Breast epithelium (tissue), 4 donors: Measurements from ENCODE around the gene KIF5A. TPM values are rescaled to one million over a fixed set of nuclear protein-coding genes. Genes with fewer than 3 reads are reported as not detected.
A peak's percentile ranks its signal among the peaks of the same experiment; 100 is the strongest.

Experiments
- DNase-seq, 2 donors: peaks; one replicate each; pipeline ENCODE4 v3.0.0-alpha.2; 2019; ENCODE audit warnings: low spot score in 2 of 2
- H3K27ac ChIP-seq, 2 donors: fragments of 200-600 bp; sonication (generic) in 1 of 2; one replicate each; pipeline ENCODE4 v1.5.1; 2016 to 2019; ENCODE audit warnings: mild to moderate bottlenecking in 1 of 2
- H3K27me3 ChIP-seq, 2 donors: fragments of 200-600 bp; sonication (generic) in 1 of 2; one replicate each; pipeline versions ENCODE4 v1.5.1 to v1.6.0; 2017 to 2019; ENCODE audit warnings: control low read depth in 1 of 2, mild to moderate bottlenecking in 1 of 2
- H3K36me3 ChIP-seq: fragments of 200-600 bp; one replicate; pipeline ENCODE4 v1.5.1; 2019
- H3K4me1 ChIP-seq, 2 donors: fragments of 200-600 bp; sonication (generic); one replicate each; pipeline ENCODE4 v1.5.1; 2016 to 2019; ENCODE audit warnings: control low read depth in 1 of 2
- H3K4me3 ChIP-seq, 3 donors: fragments of 200-600 bp; sonication (generic); 1 replicate in 2 of 3; 2 replicates in 1 of 3; pipeline ENCODE4 v1.5.1; 2016 to 2019; ENCODE audit warnings: mild to moderate bottlenecking in 3 of 3, moderate library complexity in 2 of 3
- H3K9me3 ChIP-seq, 2 donors: fragments of 200-600 bp; sonication (generic) in 1 of 2; one replicate each; pipeline ENCODE4 v1.5.1; 2016 to 2019; ENCODE audit warnings: control low read depth in 1 of 2
- POLR2A ChIP-seq: fragments of 450-650 bp; IDR thresholded peaks from one replicate; pipeline ENCODE4 v1.6.1; 2016; ENCODE audit warnings: antibody characterized with exemption, mild to moderate bottlenecking, moderate library complexity
- POLR2AphosphoS5 ChIP-seq, 3 donors: sonication (generic); formaldehyde crosslinking; IDR thresholded peaks; one replicate each; pipeline ENCODE4 v1.6.1; 2017; ENCODE audit warnings: antibody characterized with exemption in 3 of 3
- intact Hi-C: fragments of 100-400 bp; cut with DNase I; formaldehyde crosslinking; loops from one replicate; pipeline ENCODE4 v1.15.1; 2023; ENCODE audit warnings: low total_unique reads
- total RNA-seq, 3 donors: library from RNA; depleted of rRNA; stranded (reverse); fragments of >200 nt; gene quantifications; one replicate each; pipeline ENCODE4 v1.1.0, GENCODE V29; 2016
- TF ChIP-seq, protein P1 (sequence below), 3 donors: fragments of 450-650 bp; IDR thresholded peaks; one replicate each; pipeline ENCODE4 v1.5.1; 2016 to 2017; ENCODE audit warnings: antibody characterized with exemption in 3 of 3, mild to moderate bottlenecking in 3 of 3, moderate library complexity in 3 of 3

Gene KIF5A
- total RNA-seq, 3 donors from 2014 or later = 0.98 to 1.2 TPM; not detected in 1

DNA sequence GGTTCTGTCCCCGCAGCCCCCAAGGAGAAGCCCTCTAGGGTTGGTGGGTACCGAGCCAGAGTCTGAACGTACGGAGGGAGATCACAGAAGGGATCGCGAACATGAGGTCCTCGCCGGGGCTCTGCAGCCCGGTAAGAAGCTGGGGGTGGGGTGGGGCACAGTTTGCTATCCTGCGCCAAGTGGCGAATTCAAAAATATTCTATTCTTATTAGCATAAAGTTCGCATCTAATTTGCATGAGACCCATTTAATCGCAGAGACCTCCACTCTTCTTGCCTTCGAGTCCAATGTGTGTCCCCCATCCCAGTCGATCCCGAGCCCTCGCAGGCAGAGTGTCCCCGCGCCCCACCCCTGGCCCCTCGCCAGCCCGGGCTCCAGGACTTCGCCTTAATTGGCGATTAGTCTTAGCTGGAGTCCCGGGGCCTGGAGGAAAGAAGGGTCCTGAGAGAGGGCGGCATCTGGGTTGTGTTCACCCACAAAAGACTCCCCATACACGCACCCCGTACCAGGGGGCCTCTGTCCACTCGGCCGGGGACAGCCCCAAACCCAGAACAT is 60.8 kb downstream of the KIF5A start:
- TF ChIP-seq POLR2AphosphoS5 (IDR thresholded peaks at IDR 0.05) (no peak), POLR2A (no peak)
- TF ChIP-seq, protein P1, sequence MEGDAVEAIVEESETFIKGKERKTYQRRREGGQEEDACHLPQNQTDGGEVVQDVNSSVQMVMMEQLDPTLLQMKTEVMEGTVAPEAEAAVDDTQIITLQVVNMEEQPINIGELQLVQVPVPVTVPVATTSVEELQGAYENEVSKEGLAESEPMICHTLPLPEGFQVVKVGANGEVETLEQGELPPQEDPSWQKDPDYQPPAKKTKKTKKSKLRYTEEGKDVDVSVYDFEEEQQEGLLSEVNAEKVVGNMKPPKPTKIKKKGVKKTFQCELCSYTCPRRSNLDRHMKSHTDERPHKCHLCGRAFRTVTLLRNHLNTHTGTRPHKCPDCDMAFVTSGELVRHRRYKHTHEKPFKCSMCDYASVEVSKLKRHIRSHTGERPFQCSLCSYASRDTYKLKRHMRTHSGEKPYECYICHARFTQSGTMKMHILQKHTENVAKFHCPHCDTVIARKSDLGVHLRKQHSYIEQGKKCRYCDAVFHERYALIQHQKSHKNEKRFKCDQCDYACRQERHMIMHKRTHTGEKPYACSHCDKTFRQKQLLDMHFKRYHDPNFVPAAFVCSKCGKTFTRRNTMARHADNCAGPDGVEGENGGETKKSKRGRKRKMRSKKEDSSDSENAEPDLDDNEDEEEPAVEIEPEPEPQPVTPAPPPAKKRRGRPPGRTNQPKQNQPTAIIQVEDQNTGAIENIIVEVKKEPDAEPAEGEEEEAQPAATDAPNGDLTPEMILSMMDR (IDR thresholded peaks at IDR 0.05) = no peak
- Histone ChIP-seq H3K9me3 (no peaks in the 10 kb centered on the region), H3K36me3 (no peaks in the 10 kb centered on the region), H3K4me1 (no peaks in the 10 kb centered on the region), H3K4me3 (peak overlapping the region; percentile 57 to 90 (median 77)), H3K27ac (peak overlapping the region; percentile 85 to 96), H3K27me3 (no peaks in the 10 kb centered on the region)
- peak; percentile 44 to 61 for DNase-seq
- intact Hi-C loops = no loop called here

DNA sequence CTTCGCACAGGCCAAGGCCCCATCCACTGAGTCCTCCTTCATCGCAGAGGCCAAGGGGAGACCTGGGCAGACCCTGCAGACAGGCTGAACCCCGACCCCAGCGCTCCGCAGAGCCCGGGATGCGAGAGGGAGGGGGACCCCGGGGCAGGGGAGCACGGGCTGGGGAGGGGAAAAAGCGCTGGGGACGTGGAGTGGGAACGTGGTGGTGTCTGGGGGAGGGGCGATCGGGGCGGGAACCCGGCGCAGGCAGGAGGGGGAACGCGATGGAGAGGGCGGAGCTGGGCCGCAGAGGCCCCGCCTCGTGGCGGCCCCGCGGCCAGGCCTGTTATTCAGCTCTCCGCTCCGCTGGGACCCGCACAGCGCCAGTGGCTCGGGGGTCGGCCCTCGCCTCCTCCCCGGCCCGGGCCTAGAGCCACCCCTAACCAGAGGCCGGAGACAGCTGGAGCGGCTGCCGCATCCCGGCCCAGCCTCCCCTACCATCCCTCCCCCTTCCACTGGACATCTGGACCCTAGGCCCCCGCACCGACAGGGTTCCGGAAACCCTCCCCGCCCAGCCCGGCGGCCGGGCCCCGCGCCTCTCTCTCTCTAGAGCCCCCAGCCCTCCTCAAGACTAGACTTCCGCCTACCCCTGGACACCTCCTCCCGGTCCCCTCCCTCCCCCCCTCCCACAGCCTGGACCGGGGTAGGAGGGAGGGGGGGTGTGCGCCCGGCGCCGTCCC is 61.4 kb downstream of the KIF5A start, which contains the start of gene ARHGEF25:
ARHGEF25 (plus strand) TSS at position 328 of the 719 bp plus-strand sequence. CDS start 460 bp downstream, outside the sequence.
- Histone ChIP-seq H3K9me3 (no peaks in the 10 kb centered on the region), H3K4me3 (peak within 1 kb of the TSS; percentile 57 to 90 (median 77)), H3K27ac (peak within 1 kb of the TSS; percentile 85 to 96), H3K27me3 (no peaks in the 10 kb centered on the region), H3K36me3 (no peaks in the 10 kb centered on the region), H3K4me1 (no peaks in the 10 kb centered on the region)
- DNase-seq = peak in 1 of 2 donors; percentile 56
- intact Hi-C loops = no loop called here
- TF ChIP-seq POLR2AphosphoS5 (IDR thresholded peaks at IDR 0.05) (peak in 2 of 3 donors; percentile 10 to 14), POLR2A (peak; percentile 44)
- TF ChIP-seq, protein P1 (IDR thresholded peaks at IDR 0.05) = no peak

DNA sequence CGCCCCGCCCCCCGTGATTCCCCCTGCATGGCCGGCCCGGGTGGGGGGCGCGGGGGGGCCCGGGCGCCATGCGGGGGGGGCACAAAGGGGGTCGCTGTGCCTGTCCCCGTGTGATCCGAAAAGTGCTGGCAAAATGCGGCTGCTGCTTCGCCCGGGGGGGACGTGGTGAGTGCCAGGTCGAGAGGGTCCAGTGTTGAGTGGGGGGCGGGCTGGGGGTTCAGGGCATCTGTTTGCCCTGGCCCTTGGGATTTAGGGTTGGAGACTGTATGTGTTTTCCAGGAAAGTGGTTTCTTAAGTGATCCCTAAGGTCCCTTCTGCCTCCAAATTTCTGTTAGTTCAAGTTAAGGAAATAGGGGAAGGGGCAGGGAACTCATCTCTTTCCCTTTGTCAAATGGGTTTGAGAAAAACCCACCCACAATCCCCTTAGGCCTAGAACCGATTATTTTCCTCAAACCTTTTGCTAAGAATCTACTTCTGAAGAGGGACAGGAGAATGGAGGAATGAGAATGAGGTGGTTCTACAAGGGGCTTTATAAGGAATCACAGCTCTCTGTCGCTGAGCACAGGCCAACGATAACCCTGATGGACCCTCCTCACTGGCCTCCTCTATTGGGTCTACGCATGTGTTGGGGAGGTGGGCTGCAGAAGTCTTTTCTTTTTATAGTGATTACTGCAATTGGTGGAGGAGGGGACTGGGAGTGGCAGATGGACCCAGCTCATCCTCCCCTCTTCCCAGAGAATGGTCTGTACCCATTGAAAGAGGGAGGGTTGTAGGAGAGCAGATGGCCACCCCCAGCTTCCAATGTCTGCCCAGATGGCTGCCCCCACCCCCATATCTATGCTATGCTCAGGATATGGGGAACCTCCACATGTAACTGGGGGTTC is 62.2 kb downstream of the KIF5A start:
- no peak for TF ChIP-seq POLR2A
- no peak for TF ChIP-seq POLR2AphosphoS5 (IDR thresholded peaks at IDR 0.05)
- TF ChIP-seq, protein P1 (IDR thresholded peaks at IDR 0.05) = no peak
- Histone ChIP-seq H3K27me3 (no peaks in the 10 kb centered on the region), H3K4me3 (peak overlapping the region; percentile 57 to 90 (median 77)), H3K27ac (peak overlapping the region; percentile 85 to 96), H3K36me3 (no peaks in the 10 kb centered on the region), H3K4me1 (no peaks in the 10 kb centered on the region), H3K9me3 (no peaks in the 10 kb centered on the region)
- DNase-seq = no peak
- intact Hi-C loops = no loop called here

DNA sequence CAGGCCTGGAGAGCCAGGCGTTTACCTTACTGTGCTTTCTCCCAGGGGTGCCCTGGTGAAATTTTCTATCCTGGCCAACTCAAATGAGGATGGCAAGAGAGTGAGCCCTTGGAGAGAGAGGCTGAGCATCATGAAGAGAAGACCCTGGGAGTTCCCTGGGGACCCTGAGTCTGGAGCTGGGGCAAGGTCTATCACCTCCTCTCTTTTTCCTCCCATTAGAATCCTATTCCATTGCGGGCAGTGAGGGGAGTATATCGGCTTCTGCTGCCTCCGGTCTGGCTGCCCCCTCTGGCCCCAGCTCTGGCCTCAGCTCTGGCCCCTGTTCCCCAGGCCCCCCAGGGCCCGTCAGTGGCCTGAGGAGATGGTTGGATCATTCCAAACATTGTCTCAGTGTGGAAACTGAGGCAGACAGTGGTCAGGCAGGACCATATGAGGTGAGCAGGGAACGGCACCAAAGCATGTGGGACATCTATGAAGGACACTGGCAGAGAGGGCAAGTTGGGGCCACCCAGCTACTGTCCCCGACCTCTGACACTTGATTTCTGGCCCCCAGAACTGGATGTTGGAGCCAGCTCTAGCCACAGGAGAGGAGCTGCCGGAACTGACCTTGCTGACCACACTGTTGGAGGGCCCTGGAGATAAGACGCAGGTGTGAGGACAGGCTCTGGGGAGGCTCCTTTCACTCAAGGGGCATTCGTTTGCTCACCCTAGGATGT is 63.0 kb downstream of the KIF5A start:
- H3K36me3 ChIP-seq = no peaks in the 10 kb centered on the region
- intact Hi-C loops = no loop called here
- H3K4me3 ChIP-seq = peak overlapping the region in 1 of 3 donors; percentile 90
- H3K9me3 ChIP-seq = no peaks in the 10 kb centered on the region
- H3K4me1 ChIP-seq = no peaks in the 10 kb centered on the region
- peak overlapping the region in 1 of 2 donors; percentile 25 for H3K27ac ChIP-seq
- H3K27me3 ChIP-seq = no peaks in the 10 kb centered on the region
- DNase-seq = no peak
- TF ChIP-seq POLR2AphosphoS5 (IDR thresholded peaks at IDR 0.05) (no peak), POLR2A (no peak)
- TF ChIP-seq, protein P1 (IDR thresholded peaks at IDR 0.05) = no peak
